SH-SY5Y (cell line): ENCODE results near the gene PCED1B.

Experiments used
- GATA2 ChIP-seq: IDR thresholded peaks from 2 replicates; pipeline ENCODE4 v1.6.1; 2011; ENCODE audit warnings: mild to moderate bottlenecking, low read depth, low read length
- GATA3 ChIP-seq: IDR thresholded peaks from 2 replicates; pipeline ENCODE4 v1.6.1; 2011; ENCODE audit warnings: low read depth, mild to moderate bottlenecking, low read length, moderate library complexity

DNA sequence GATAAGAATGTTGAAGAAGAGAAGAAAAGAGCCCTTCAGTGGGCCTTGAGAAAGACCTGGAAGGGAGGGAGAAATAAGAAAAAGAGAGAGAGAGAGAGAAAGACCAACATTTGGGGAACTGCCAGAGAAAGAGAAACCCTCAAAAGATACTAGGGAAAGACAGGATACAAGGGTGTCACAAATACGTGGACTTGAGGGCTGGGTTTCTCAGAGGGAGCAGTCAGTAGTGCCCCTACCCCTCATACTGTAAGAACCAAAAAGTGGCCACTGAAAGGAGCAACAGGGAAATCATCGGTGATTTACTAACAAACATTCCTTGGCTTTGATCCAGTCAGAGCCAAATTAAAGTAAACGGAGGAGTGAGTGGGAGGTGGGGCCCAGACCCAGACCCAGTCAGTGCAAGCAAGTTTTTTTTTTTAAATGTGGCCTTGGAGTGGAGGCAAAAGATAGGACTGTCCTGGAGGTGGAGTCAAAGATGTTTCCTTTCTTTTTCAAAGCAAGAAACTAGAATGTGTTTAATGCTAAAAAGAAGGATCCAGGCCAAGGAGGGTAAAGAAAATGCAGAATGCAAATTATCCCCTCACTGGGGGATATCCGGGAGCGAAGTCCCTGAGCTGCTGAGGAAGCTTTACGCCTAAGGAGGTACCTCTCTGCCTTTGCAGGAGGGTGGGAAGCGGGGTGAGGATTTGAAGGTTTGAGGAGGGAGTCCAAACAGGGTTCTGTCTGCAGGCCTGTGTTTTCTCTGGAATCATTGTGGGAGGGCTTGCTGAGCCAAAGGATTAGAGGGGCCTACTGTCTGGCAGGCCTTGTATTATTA lies 143.8 kb downstream of the PCED1B start:
- TF ChIP-seq GATA3 (no peak), GATA2 (no peak)
